SK-N-SH (cell line): ENCODE data around the gene LSM3. TPM values are rescaled to one million over a fixed set of nuclear protein-coding genes. Genes with fewer than 3 reads are reported as not detected.

Experiments used
- CTCF ChIA-PET: fragments of 300-600, 350-600 bp; formaldehyde crosslinking; extraction: SDS; loops from one replicate; lab custom pipeline; 2021; lab: Yijun Ruan, JAX
- POLR2A ChIA-PET: fragments of 350-600 bp; sonication (Branson Sonifier 250); formaldehyde crosslinking; extraction: SDS; loops from one replicate; lab custom pipeline; 2020; ENCODE audit warnings: antibody characterized with exemption, inconsistent platforms; lab: Yijun Ruan, JAX
- DNase-seq: peaks from one replicate; pipeline ENCODE4 v3.0.0; 2012
- H2AFZ ChIP-seq: fragments of 200-600 bp; sonication (generic); 2 replicates; pipeline ENCODE4 v1.8.1; 2016; ENCODE audit warnings: antibody characterized with exemption, mild to moderate bottlenecking, low read depth
- H3F3A ChIP-seq: fragments of 200-600 bp; sonication (generic); replicated peaks from 2 replicates; pipeline ENCODE3; 2016; ENCODE audit warnings: antibody characterized with exemption, mild to moderate bottlenecking; ENCODE audit not compliant: insufficient read depth
- H3K27ac ChIP-seq, 2 experiments: fragments of 200-500 bp in 1 of 2; fragments of 200-600 bp in 1 of 2; sonication (Bioruptor generic) in 1 of 2; sonication (generic), shearing (Covaris generic) in 1 of 2; 2 replicates each; pipeline versions ENCODE4 v1.5.1 to v1.6.1; 2014 to 2016; ENCODE audit warnings: low read depth in 2 of 2, inconsistent platforms in 1 of 2, low read length in 1 of 2, mild to moderate bottlenecking in 1 of 2, mixed read lengths in 1 of 2
- H3K27me3 ChIP-seq: fragments of 200-600 bp; sonication (generic), shearing (Covaris generic); 2 replicates; pipeline ENCODE4 v1.6.1; 2016; ENCODE audit warnings: mixed run types; ENCODE audit not compliant: insufficient read depth
- H3K36me3 ChIP-seq, 2 experiments: fragments of 200-500 bp in 1 of 2; fragments of 200-600 bp in 1 of 2; sonication (Bioruptor generic) in 1 of 2; sonication (generic) in 1 of 2; replicated peaks in 1 of 2; 2 replicates each; pipeline versions ENCODE3 to v1.5.1; 2014 to 2016; ENCODE audit warnings: low read length in 1 of 2, mild to moderate bottlenecking in 1 of 2; ENCODE audit not compliant: insufficient read depth in 2 of 2, control insufficient read depth in 1 of 2
- H3K4me1 ChIP-seq, 2 experiments: fragments of 200-500 bp in 1 of 2; fragments of 200-600 bp in 1 of 2; sonication (Bioruptor generic) in 1 of 2; sonication (generic), shearing (Covaris generic) in 1 of 2; 2 replicates each; pipeline versions ENCODE4 v1.5.1 to v1.6.1; 2014 to 2016; ENCODE audit warnings: low read depth in 1 of 2, low read length in 1 of 2, mixed run types in 1 of 2; ENCODE audit not compliant: insufficient read depth in 2 of 2, control insufficient read depth in 1 of 2
- H3K4me2 ChIP-seq: fragments of 200-600 bp; sonication (generic), shearing (Covaris generic); 2 replicates; pipeline ENCODE4 v1.6.1; 2017; ENCODE audit warnings: mixed run types
- H3K4me3 ChIP-seq, 2 experiments: fragments of 200-500 bp in 1 of 2; fragments of 200-600 bp in 1 of 2; sonication (Bioruptor generic) in 1 of 2; sonication (generic), shearing (Covaris generic) in 1 of 2; 2 replicates each; pipeline versions ENCODE4 v1.5.1 to v1.8.1; 2014 to 2016; ENCODE audit warnings: low read depth in 2 of 2, inconsistent platforms in 1 of 2, low read length in 1 of 2, mild to moderate bottlenecking in 1 of 2, mixed read lengths in 1 of 2, moderate library complexity in 1 of 2
- H3K79me2 ChIP-seq: fragments of 200-600 bp; sonication (generic); 2 replicates; pipeline ENCODE4 v1.8.1; 2017; ENCODE audit warnings: mild to moderate bottlenecking; ENCODE audit not compliant: insufficient read depth
- H3K9ac ChIP-seq: fragments of 200-600 bp; sonication (generic); 2 replicates; pipeline ENCODE4 v1.6.1; 2017; ENCODE audit warnings: mixed run types
- H3K9me2 ChIP-seq: fragments of 200-600 bp; sonication (generic); 2 replicates; pipeline ENCODE4 v1.6.1; 2017; ENCODE audit warnings: mixed run types
- H3K9me3 ChIP-seq: fragments of 200-600 bp; sonication (generic); 2 replicates; pipeline ENCODE4 v1.6.1; 2017; ENCODE audit warnings: mixed run types, mild to moderate bottlenecking, moderate library complexity
- H4K20me1 ChIP-seq: fragments of 200-600 bp; sonication (generic); 2 replicates; pipeline ENCODE4 v1.6.1; 2017; ENCODE audit warnings: mild to moderate bottlenecking, mixed run types; ENCODE audit not compliant: insufficient read depth
- FOSL2 ChIP-seq: IDR thresholded peaks from 2 replicates; pipeline ENCODE4 v1.4.0; 2012; ENCODE audit warnings: low read depth, mild to moderate bottlenecking, moderate library complexity, borderline replicate concordance
- FOXJ3 ChIP-seq: sonication (generic); formaldehyde crosslinking; IDR thresholded peaks from 2 replicates; pipeline ENCODE4 v1.5.1; 2020; ENCODE audit warnings: mild to moderate bottlenecking, missing genetic modification reagents
- FOXM1 ChIP-seq: IDR thresholded peaks from 2 replicates; pipeline ENCODE4 v1.4.0; 2012; ENCODE audit warnings: low read depth, mild to moderate bottlenecking
- JUND ChIP-seq: IDR thresholded peaks from 2 replicates; pipeline ENCODE4 v1.4.0; 2012
- MAX ChIP-seq: IDR thresholded peaks from 2 replicates; pipeline ENCODE4 v1.4.0; 2012; ENCODE audit warnings: low read depth
- MEF2A ChIP-seq: IDR thresholded peaks from 2 replicates; pipeline ENCODE4 v1.4.0; 2012; ENCODE audit warnings: low read depth, borderline replicate concordance
- NFIC ChIP-seq: IDR thresholded peaks from 2 replicates; pipeline ENCODE4 v1.4.0; 2012; ENCODE audit warnings: borderline replicate concordance
- NRF1 ChIP-seq: IDR thresholded peaks from 2 replicates; pipeline ENCODE4 v1.6.1; 2012; ENCODE audit warnings: low read depth, mild to moderate bottlenecking, low read length
- POLR2AphosphoS5 ChIP-seq: IDR thresholded peaks from 2 replicates; pipeline ENCODE4 v1.6.1; 2012; ENCODE audit warnings: low read depth, low read length
- RAD21 ChIP-seq: IDR thresholded peaks from 2 replicates; pipeline ENCODE4 v1.6.1; 2012; ENCODE audit warnings: mild to moderate bottlenecking, low read length
- REST ChIP-seq: IDR thresholded peaks from 2 replicates; pipeline ENCODE4 v1.6.1; 2012; ENCODE audit warnings: mild to moderate bottlenecking, low read depth, low read length, moderate library complexity
- RFX5 ChIP-seq: IDR thresholded peaks from 2 replicates; pipeline ENCODE4 v1.6.1; 2012; ENCODE audit warnings: mild to moderate bottlenecking, improper control_type of control experiment, low read length
- SMC3 ChIP-seq: IDR thresholded peaks from 2 replicates; pipeline ENCODE4 v1.6.1; 2012; ENCODE audit warnings: low read depth, low read length, improper control_type of control experiment
- TAF1 ChIP-seq: IDR thresholded peaks from 2 replicates; pipeline ENCODE4 v1.6.1; 2012; ENCODE audit warnings: low read depth, mild to moderate bottlenecking, low read length, moderate library complexity, borderline replicate concordance
- TCF12 ChIP-seq: IDR thresholded peaks from 2 replicates; pipeline ENCODE4 v1.4.0; 2012
- TEAD4 ChIP-seq: IDR thresholded peaks from 2 replicates; pipeline ENCODE4 v1.4.0; 2012; ENCODE audit warnings: mild to moderate bottlenecking, borderline replicate concordance; ENCODE audit not compliant: insufficient read depth
- YY1 ChIP-seq: IDR thresholded peaks from 2 replicates; pipeline ENCODE4 v1.4.0; 2012; ENCODE audit warnings: low read depth, mild to moderate bottlenecking
- WGBS: methylation state at CpG from one replicate; pipeline ENCODE4 v1.1.6; 2017; ENCODE audit warnings: low lambda C conversion rate; 5-methylcytosine and 5-hydroxymethylcytosine counted together
- polyA plus RNA-seq, 3 experiments: library from polyadenylated mRNA; depleted of rRNA; stranded (reverse); fragments of >200 nt; gene quantifications; 2 replicates each; pipeline ENCODE4 v1.2.3, GENCODE V29; 2012
- TF ChIP-seq, protein P1 (sequence below): IDR thresholded peaks from 2 replicates; pipeline ENCODE4 v1.4.0; 2012; ENCODE audit warnings: low read depth, borderline replicate concordance

Gene LSM3
- polyA plus RNA-seq, 1 of the 3 experiments (the other 2 are of a cell fraction), result 5.1 TPM

DNA sequence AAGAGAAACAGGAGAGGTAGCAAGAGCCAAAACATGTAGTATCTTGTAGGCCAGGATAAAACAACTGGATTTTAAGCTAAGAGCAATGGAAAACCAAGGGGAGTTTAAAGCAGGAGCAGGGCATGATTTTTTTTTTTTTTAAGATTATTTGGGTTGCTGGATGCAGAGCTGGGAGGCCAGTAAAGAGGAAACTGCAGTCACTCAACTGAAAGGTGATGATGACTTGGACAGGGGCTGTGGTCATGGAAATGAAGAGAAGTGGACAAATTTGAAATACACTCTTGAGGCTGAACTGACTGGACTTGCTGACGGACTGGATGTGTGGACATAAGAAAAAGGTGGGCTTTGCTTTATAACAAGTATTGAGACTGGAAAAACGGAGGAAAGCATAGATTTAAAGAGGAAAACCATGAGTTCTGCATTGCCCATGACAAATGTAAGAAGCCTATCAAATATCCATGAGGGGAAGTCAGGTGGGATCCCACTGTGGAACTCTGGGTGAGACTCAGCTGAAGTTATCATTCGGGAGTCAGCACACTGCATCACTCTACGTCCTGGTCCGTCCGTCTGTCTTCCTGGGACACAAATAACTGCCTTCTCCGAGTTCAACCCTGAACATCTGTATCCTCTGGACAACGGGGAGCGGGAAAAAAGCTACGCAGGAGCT is 904 bp upstream of the LSM3 start:
- Histone ChIP-seq H3K27me3 (no peaks in the 10 kb centered on the region), H3K4me3 (peak overlapping the region; percentile 90 to 98), H2AFZ (no peak overlapping the region)
- no peak for TF ChIP-seq TCF12
- TF ChIP-seq, all 33 proteins: peak for 0
- Histone ChIP-seq H3K36me3 (peaks cover 18 to 23% of the 10 kb centered on the region in 2 experiments), H3F3A (peaks cover 14% of the 10 kb centered on the region), H4K20me1 (peaks cover 14% of the 10 kb centered on the region; the same call in 1 of the 2 replicates), H3K4me1 (peaks cover 17 to 36% of the 10 kb centered on the region in 2 experiments; a peak in 3 of 4 replicates), H3K27ac (peak overlapping the region; percentile 90 to 94), H3K9me3 (no peaks in the 10 kb centered on the region), H3K79me2 (peaks cover 89% of the 10 kb centered on the region), H3K9me2 (no peaks in the 10 kb centered on the region), H3K4me2 (peak overlapping the region; percentile 90), H3K9ac (peak overlapping the region; percentile 94)
- DNase-seq, result no peak
- WGBS, result 2% methylated on average over 6 of the region's 10 CpGs
- CTCF ChIA-PET, result interaction anchor here (1.1 to 2.7 kb wide), 4 partner anchors 10 to 281 kb away, joined by 3 to 12 read pairs (median 4); no protein-coding TSS in a partner anchor
- POLR2A ChIA-PET, result interaction anchor here (0.7 to 2.0 kb wide), 7 partner anchors 19 to 921 kb away, joined by 3 to 35 read pairs (median 4); partner anchors contain the start of genes CHCHD4, RBSN and TMEM43

- Histone ChIP-seq H4K20me1 (peaks cover 14% of the 10 kb centered on the region; the same call in 1 of the 2 replicates), H3K4me2 (peak overlapping the region; percentile 77), H3K9me3 (no peaks in the 10 kb centered on the region), H3K27ac (peak overlapping the region; percentile 53 to 77), H3K4me1 (peaks cover 17 to 31% of the 10 kb centered on the region in 2 experiments; a peak in 3 of 4 replicates), H3F3A (peaks cover 9% of the 10 kb centered on the region), H2AFZ (peak overlapping the region; percentile 75), H3K36me3 (peaks cover 27 to 28% of the 10 kb centered on the region in 2 experiments), H3K9me2 (no peaks in the 10 kb centered on the region), H3K9ac (peak overlapping the region; percentile 83), H3K79me2 (peaks cover 82% of the 10 kb centered on the region), H3K27me3 (no peaks in the 10 kb centered on the region), H3K4me3 (peak overlapping the region; percentile 90 to 98)
- 0% methylated on average over 3 of the region's 3 CpGs for WGBS
- POLR2A ChIA-PET, result interaction anchor here (0.6 to 2.0 kb wide), 9 partner anchors 12 to 1388 kb away, joined by 3 to 35 read pairs (median 4); partner anchors contain the start of genes CHCHD4, RBSN, SLC6A6 and TMEM43
- no peak for TF ChIP-seq FOXM1
- TF ChIP-seq NRF1, result no peak
- no peak for TF ChIP-seq FOSL2
- no peak for TF ChIP-seq FOXJ3 (CRISPR knock-in tag)
- TF ChIP-seq TAF1, result no peak
- no peak for TF ChIP-seq RAD21
- TF ChIP-seq MEF2A, result no peak
- no peak for TF ChIP-seq SMC3
- TF ChIP-seq NFIC, result no peak
- TF ChIP-seq TEAD4, result no peak
- no peak for TF ChIP-seq RFX5
- TF ChIP-seq, protein P1, sequence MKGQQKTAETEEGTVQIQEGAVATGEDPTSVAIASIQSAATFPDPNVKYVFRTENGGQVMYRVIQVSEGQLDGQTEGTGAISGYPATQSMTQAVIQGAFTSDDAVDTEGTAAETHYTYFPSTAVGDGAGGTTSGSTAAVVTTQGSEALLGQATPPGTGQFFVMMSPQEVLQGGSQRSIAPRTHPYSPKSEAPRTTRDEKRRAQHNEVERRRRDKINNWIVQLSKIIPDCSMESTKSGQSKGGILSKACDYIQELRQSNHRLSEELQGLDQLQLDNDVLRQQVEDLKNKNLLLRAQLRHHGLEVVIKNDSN, result no peak
- TF ChIP-seq POLR2AphosphoS5, result no peak
- no peak for TF ChIP-seq JUND
- no peak for TF ChIP-seq REST
- TF ChIP-seq TCF12, result no peak
- TF ChIP-seq MAX, result no peak
- TF ChIP-seq YY1, result no peak
- CTCF ChIA-PET, result interaction anchor here (1.1 to 3.1 kb wide), 8 partner anchors 13 to 329 kb away, joined by 3 to 28 read pairs (median 4); no protein-coding TSS in a partner anchor
- no peak for DNase-seq
Observed at GRCh38 chr3:14179114-14179465, 473 bp downstream of the LSM3 start.
